ENCODE data around the gene AJM1.
"Not testable (repeated sequence)": the region's sequence is repeated elsewhere in the genome, so short reads cannot be mapped to it uniquely, and the experiment has no call there.

AJM1 gene

DNA sequence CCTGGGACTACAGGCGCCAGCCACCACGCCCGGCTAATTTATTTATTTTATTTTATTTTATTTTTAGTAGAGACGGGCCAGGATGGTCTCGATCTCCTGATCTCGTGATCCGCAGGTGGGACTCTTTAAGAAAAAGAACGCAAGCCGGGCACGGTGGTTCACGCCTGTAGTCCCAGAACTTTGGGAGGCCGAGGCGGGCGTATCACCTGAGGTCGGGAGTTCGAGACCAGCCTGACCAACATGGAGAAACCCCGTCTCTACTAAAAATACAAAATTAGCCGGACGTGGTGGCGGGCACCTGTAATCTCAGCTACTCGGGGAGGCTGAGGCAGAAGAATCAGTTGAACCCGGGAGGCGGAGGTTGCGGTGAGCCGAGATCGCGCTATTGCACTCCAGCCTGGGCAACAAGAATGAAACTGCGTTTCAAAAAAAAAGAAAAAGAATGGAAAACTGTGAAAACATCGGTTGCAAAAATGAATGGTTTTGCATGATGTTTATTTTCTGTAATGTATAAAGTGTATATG lies 24.7 kb downstream of the AJM1 start:
- in situ Hi-C loops (cut with MboI; ENCODE audit: low sequenced_read_pairs) = not testable (repeated sequence)

- in situ Hi-C loops (cut with MboI; ENCODE audit: low sequenced_read_pairs) = no loop called here
Measured at GRCh38 chr9:136867480-136867879, 25.2 kb downstream of the AJM1 start.

DNA sequence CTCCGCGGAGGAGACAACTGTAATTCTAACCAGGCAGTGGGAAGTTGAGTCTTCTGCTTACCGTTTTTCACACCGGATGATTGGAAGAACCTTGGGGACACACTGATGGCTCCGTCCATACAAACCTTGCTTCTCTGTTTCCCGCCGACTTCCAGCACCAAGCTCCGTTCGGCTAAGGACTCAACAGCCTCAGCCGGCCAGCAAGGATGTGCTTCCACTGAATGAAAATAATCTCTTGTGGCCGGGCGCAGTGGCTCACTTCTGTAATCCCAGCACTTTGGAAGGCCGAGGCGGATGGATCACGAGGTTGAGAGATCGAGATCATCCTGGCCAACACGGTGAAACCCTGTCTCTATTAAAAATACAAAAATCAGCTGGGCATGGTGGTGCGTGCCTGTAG lies 25.6 kb downstream of the AJM1 start:
- in situ Hi-C loops (cut with MboI; ENCODE audit: low sequenced_read_pairs) = no loop called here

DNA sequence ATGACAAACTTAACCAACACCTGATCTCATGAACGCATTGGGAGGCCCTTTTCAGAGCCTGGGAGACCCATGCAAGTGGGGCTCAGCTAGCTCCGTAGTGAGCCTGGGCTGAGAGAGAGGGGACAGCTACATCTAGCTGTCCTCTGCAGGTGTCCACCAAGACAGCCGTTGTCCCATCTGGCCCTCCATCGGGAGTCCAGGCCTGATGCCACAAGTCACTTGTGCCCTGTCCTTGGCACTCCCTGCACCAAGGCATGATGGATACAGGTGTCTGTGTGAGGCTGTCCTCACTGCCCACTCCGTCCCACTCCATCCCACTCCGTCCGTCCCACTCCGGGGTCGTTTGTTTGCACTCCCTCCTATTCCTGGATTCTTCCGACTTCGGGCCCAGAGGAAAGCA lies 26.4 kb downstream of the AJM1 start:
- in situ Hi-C loops (cut with MboI; ENCODE audit: low sequenced_read_pairs) = no loop called here

- in situ Hi-C loops (cut with MboI; ENCODE audit: low sequenced_read_pairs) = not testable (repeated sequence)
Measured at GRCh38 chr9:136869611-136870010, 27.3 kb downstream of the AJM1 start.

DNA sequence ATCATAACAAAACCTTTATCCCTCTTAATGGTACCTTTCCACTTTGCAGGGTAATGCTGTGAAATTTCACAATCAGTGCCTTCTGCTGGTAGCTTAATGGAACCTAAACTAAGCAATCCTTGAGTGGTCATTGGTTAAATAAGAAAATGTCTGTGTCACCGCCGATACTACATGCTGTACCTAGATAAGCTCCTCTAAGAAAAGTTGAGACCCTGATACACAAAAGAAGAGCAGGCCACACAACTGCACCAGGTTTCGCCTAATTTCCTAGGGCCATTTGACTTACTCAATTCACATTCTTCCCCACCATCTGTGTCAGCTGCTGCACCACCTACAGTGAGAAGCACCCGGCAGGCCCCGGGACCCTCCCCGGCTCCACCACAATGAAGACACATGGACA lies 32.9 kb downstream of the AJM1 start:
- in situ Hi-C loops (cut with MboI; ENCODE audit: low sequenced_read_pairs) = no loop called here

DNA sequence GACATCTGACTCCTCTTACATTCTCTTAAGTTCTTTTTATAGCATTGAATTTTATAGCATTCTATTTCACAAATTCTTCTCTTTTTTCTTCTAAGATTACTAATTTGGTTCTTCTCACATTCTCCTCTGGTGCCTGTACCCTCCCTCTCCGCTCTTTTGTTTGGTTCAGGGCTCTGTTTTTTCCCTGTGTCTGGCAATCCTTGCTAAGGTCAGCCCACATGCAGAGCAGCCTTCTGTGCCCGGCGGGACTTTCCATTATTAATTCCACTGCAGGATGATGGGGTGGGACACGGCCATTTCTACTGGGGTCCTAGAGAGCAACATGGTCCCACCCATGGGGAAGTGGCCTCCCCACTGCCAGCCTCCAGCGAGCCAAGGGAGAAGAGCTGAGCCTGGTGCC lies 34.2 kb downstream of the AJM1 start:
- in situ Hi-C loops (cut with MboI; ENCODE audit: low sequenced_read_pairs) = no loop called here

- in situ Hi-C loops (cut with MboI; ENCODE audit: low sequenced_read_pairs) = no loop called here
Measured at GRCh38 chr9:136880651-136881050, 38.4 kb downstream of the AJM1 start.

- in situ Hi-C loops (cut with MboI; ENCODE audit: low sequenced_read_pairs) = no loop called here
Measured at GRCh38 chr9:136881691-136882108, 39.4 kb downstream of the AJM1 start.

DNA sequence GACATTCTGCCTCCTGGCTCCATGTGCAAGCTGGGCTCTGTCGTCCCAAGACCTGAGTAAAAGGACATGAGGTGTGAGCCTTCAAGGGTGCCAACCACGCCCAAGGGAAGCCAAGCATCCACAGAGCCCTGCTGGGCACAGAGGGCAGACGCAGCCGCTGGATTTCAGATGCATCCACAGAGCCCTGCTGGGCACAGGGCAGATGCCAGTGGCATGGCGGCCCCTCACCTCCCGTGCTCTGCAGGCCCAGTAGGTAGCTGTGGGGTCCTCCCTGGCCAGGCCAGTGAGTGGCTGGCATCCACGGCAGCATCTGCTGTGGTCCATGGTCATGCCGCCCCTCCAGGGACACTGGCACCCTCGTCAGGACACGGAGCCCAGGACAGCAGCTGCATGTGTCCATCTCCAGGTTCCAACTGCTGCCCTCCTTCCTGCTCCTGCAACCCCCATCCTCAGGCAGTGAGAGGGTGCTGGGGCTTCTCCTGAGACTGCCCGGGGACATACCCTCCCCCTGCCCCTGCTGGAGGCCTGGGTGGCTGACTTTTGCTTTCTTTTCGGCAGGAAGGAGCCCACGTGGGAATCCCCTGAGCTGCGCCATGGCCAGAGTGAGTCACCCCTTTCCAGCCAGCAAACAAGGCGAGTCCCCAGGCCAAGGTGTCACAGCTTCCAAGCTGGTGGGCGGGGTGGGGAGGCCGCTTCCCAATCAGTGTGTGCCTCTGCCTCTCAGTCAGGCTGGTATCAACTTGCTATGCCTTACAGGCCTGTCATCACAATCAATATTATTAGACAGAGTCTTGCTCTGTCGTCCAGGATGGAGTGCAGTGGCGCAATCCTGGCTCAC lies 40.0 kb downstream of the AJM1 start:
- in situ Hi-C loops (cut with MboI; ENCODE audit: low sequenced_read_pairs) = no loop called here

DNA sequence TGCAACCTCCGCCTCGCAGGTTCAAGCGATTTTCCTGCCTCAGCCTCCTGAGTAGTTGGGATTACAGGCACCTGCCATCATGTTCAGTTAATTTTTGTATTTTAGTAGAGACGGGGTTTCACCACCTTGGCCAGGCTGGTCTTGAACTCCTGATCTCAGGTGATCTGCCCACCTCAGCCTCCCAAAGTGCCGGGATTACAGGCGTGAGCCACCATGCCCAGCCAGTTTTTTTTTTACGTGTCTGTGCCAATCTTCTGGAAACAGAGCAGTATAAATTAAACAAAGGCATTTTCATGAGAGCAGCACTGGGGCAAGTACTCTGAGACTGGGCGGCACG lies 40.6 kb downstream of the AJM1 start:
- in situ Hi-C loops (cut with MboI; ENCODE audit: low sequenced_read_pairs) = not testable (repeated sequence)

DNA sequence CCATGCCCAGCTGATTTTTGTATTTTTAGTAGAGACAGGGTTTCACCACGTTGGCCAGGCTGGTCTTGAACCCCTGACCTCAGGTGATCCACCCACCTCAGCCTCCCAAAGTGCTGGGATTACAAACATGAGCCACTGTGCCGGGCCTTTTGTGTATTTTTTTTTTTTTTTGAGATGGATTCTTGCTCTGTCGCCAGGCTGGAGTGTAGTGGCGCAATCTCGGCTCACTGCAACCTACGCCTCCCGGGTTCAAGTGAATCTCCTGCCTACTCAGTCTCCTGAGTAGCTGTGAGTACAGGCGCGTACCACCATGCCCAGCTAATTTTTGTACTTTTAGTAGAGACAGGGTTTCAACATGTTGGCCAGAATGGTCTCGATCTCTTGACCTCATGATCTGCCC lies 41.4 kb downstream of the AJM1 start:
- in situ Hi-C loops (cut with MboI; ENCODE audit: low sequenced_read_pairs) = not testable (repeated sequence)

- in situ Hi-C loops (cut with MboI; ENCODE audit: low sequenced_read_pairs) = no loop called here
Measured at GRCh38 chr9:136885950-136886578, 43.8 kb downstream of the AJM1 start, which contains the start of gene TRAF2. TRAF2 (plus strand) TSS chr9:136886516; CDS start chr9:136898741, 12,225 bp downstream.

GRCh38 chr9:136886610-136887597 lies 44.6 kb downstream of the AJM1 start:
- in situ Hi-C loops (cut with MboI; ENCODE audit: low sequenced_read_pairs) = no loop called here

GRCh38 chr9:136888454-136888853 lies 46.2 kb downstream of the AJM1 start:
- in situ Hi-C loops (cut with MboI; ENCODE audit: low sequenced_read_pairs) = no loop called here

DNA sequence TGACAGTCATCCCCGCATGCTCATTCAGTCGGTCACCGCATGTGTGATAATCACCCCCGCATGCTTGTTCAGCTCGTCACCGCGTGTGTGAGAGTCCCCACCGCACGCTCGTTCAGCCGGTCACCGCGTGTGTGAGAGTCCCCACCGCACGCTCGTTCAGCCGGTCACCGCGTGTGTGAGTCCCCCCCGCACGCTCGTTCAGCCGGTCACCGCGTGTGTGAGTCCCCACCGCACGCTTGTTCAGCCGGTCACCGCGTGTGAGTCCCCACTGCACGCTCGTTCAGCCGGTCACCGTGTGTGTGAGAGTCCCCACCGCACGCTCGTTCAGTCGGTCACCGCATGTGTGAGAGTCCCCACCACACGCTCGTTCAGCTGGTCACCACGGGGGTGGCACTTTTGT lies 47.6 kb downstream of the AJM1 start:
- in situ Hi-C loops (cut with MboI; ENCODE audit: low sequenced_read_pairs) = no loop called here

DNA sequence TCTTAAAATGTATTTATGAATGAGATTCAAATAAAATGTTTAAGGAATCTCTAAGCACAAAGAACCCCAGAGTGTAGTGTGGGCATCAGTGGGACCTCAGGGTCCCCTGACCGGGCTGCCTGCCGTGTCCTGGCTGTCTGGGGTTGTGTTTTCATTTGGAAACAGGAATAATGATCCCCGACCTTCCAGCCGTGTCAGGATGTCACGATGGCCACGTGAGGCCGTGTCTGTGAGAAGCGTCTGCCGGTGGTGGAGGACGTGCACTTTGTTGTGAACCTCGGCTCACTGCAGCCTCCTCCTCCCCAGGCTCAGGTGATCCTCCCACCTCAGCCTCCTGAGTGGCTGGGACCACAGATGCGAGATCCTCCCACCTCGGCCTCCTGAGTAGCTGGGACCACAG lies 48.4 kb downstream of the AJM1 start:
- in situ Hi-C loops (cut with MboI; ENCODE audit: low sequenced_read_pairs) = no loop called here
